Measurements from ENCODE around the gene PPIL4. TPM values are rescaled to one million over a fixed set of nuclear protein-coding genes. Genes with fewer than 3 reads are reported as not detected.
"Not testable (repeated sequence)": the region's sequence is repeated elsewhere in the genome, so short reads cannot be mapped to it uniquely, and the experiment has no call there.

PPIL4 gene
- total RNA-seq, 1 experiment from 2014 or later, result 22.6 TPM

- intact Hi-C loops (cut with micrococcal nuclease; ENCODE audit: unreplicated experiment), result no loop called here
- no peak for DNase-seq
- H3K27ac Mint-ChIP-seq (ENCODE audit: unreplicated experiment), result no peak overlapping the region
- no peak for TF ChIP-seq CTCF (IDR thresholded peaks at IDR 0.05; ENCODE audit: unreplicated experiment)
- no peaks in the 10 kb centered on the region for H3K4me1 Mint-ChIP-seq (ENCODE audit: low read depth, unreplicated experiment)
- H3K27me3 Mint-ChIP-seq (ENCODE audit: unreplicated experiment), result peaks cover 12% of the 10 kb centered on the region
- no peaks in the 10 kb centered on the region for H3K36me3 Mint-ChIP-seq (ENCODE audit: insufficient read depth, unreplicated experiment)
- no peaks in the 10 kb centered on the region for H3K9me3 Mint-ChIP-seq (ENCODE audit: low read depth, unreplicated experiment)
- CTCF ChIA-PET, result interaction anchor here (0.7 to 1.3 kb wide), 2 partner anchors 10 to 12 kb away, joined by 3 to 4 read pairs; no protein-coding TSS in a partner anchor
- BruUV-seq (replicated peaks), result no TSS peak
- H3K4me3 Mint-ChIP-seq (ENCODE audit: low read depth, unreplicated experiment), result no peak overlapping the region
These were observed 81.4 kb downstream of the PPIL4 start for GRCh38 chr6:149464411-149464810.

- no peaks in the 10 kb centered on the region for H3K36me3 Mint-ChIP-seq (ENCODE audit: insufficient read depth, unreplicated experiment)
- intact Hi-C loops (cut with micrococcal nuclease; ENCODE audit: unreplicated experiment), result no loop called here
These were observed 82.1 kb downstream of the PPIL4 start for GRCh38 chr6:149463781-149464180.

GRCh38 chr6:149462712-149463111, 83.1 kb downstream of the PPIL4 start:
- intact Hi-C loops (cut with micrococcal nuclease; ENCODE audit: unreplicated experiment); H3K4me1 Mint-ChIP-seq (ENCODE audit: low read depth, unreplicated experiment); H3K27me3 Mint-ChIP-seq (ENCODE audit: unreplicated experiment); H3K36me3 Mint-ChIP-seq (ENCODE audit: insufficient read depth, unreplicated experiment); DNase-seq; H3K4me3 Mint-ChIP-seq (ENCODE audit: low read depth, unreplicated experiment); H3K9me3 Mint-ChIP-seq (ENCODE audit: low read depth, unreplicated experiment); H3K27ac Mint-ChIP-seq (ENCODE audit: unreplicated experiment); CTCF ChIA-PET; BruUV-seq (replicated peaks): not testable (repeated sequence)

More at GRCh38 chr6:149463781-149464180, 82.1 kb downstream of the PPIL4 start:
- BruUV-seq (replicated peaks), result no TSS peak
- Mint-ChIP-seq H3K4me3 (ENCODE audit: low read depth, unreplicated experiment) (no peak overlapping the region), H3K9me3 (ENCODE audit: low read depth, unreplicated experiment) (no peaks in the 10 kb centered on the region), H3K27ac (ENCODE audit: unreplicated experiment) (no peak overlapping the region), H3K4me1 (ENCODE audit: low read depth, unreplicated experiment) (no peaks in the 10 kb centered on the region), H3K27me3 (ENCODE audit: unreplicated experiment) (peaks cover 11% of the 10 kb centered on the region)
- no peak for DNase-seq
- CTCF ChIA-PET, result interaction anchor here (0.7 to 1.3 kb wide), 2 partner anchors 11 kb away, joined by 3 to 4 read pairs; no protein-coding TSS in a partner anchor
- no peak for TF ChIP-seq CTCF (IDR thresholded peaks at IDR 0.05; ENCODE audit: unreplicated experiment)

GRCh38 chr6:149461670-149462069, 84.2 kb downstream of the PPIL4 start:
- no TSS peak for BruUV-seq (replicated peaks)
- no peak overlapping the region for H3K4me3 Mint-ChIP-seq (ENCODE audit: low read depth, unreplicated experiment)
- H3K36me3 Mint-ChIP-seq (ENCODE audit: insufficient read depth, unreplicated experiment), result no peaks in the 10 kb centered on the region
- intact Hi-C loops (cut with micrococcal nuclease; ENCODE audit: unreplicated experiment), result no loop called here
- H3K4me1 Mint-ChIP-seq (ENCODE audit: low read depth, unreplicated experiment), result no peaks in the 10 kb centered on the region
- no peak for TF ChIP-seq CTCF (IDR thresholded peaks at IDR 0.05; ENCODE audit: unreplicated experiment)
- no peaks in the 10 kb centered on the region for H3K27me3 Mint-ChIP-seq (ENCODE audit: unreplicated experiment)
- H3K9me3 Mint-ChIP-seq (ENCODE audit: low read depth, unreplicated experiment), result no peaks in the 10 kb centered on the region
- H3K27ac Mint-ChIP-seq (ENCODE audit: unreplicated experiment), result no peak overlapping the region
- no peak for DNase-seq
- CTCF ChIA-PET, result no interaction called here

GRCh38 chr6:149460249-149460648, 85.6 kb downstream of the PPIL4 start:
- H3K4me3 Mint-ChIP-seq (ENCODE audit: low read depth, unreplicated experiment); intact Hi-C loops (cut with micrococcal nuclease; ENCODE audit: unreplicated experiment); BruUV-seq (replicated peaks); DNase-seq; H3K27ac Mint-ChIP-seq (ENCODE audit: unreplicated experiment); CTCF ChIA-PET; H3K36me3 Mint-ChIP-seq (ENCODE audit: insufficient read depth, unreplicated experiment); H3K4me1 Mint-ChIP-seq (ENCODE audit: low read depth, unreplicated experiment); H3K27me3 Mint-ChIP-seq (ENCODE audit: unreplicated experiment); H3K9me3 Mint-ChIP-seq (ENCODE audit: low read depth, unreplicated experiment): not testable (repeated sequence)
